Endometrial microvascular endothelial cells (primary cell): ENCODE data around the gene PROK1. TPM values are rescaled to one million over a fixed set of nuclear protein-coding genes. Genes with fewer than 3 reads are reported as not detected.
"Not testable (repeated sequence)": the region's sequence is repeated elsewhere in the genome, so short reads cannot be mapped to it uniquely, and the experiment has no call there.

Experiments
- in situ Hi-C: cut with HindIII; loops from 2 replicates; pipeline ENCODE4 v1.10.0; 2017; ENCODE audit warnings: low sequenced_read_pairs, low pct_unique_long_range_greater_than_20kb; ENCODE audit errors: inconsistent ontology term
- total RNA-seq: library from RNA; depleted of rRNA; stranded (reverse); fragments of >200 nt; gene quantifications from one replicate; pipeline ENCODE4 v1.2.3, GENCODE V29; 2015; ENCODE audit errors: inconsistent ontology term

Gene PROK1
- total RNA-seq: not detected

DNA sequence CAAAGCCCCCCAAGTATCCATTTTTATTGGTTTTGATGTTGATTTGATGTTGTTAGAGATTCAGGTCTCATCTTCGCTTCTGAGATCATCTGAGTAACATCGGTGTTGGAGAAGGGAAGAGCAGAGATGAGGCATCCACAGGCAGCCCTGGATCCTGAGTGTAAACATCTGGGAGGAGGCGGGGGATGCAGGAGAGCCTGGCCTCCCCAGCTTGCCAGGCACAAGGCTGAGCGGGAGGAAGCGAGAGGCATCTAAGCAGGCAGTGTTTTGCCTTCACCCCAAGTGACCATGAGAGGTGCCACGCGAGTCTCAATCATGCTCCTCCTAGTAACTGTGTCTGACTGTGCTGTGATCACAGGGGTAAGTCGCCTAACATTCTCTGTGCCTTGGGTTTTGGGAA is at the start of gene PROK1:
Gene PROK1 (plus strand): TSS at position 221 of the 400 bp plus-strand sequence. CDS start 68 bp downstream, at position 289.
- in situ Hi-C loops: no loop called here

DNA sequence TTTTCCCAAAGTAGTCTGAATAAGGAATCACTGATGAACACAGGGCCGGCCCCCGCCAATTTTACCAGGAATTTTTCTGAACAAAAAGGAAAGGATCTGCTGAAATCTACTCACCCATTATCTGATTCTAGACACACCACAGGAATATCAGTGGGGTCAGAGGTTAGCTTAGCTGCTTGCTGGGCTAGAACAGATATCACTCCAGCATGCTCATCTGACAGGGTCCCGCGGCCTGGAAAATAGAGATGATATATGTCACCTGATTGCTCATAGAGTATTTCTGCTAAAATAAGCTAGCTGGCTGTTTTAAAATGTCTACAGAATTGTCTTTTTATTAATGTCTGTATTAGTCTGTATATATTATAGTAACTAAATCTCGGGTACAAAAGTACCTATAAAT is 47.1 kb upstream of the PROK1 start:
- in situ Hi-C loops: no loop called here

GRCh38 chr1:110404401-110404800 is 46.5 kb upstream of the PROK1 start:
- in situ Hi-C loops: no loop called here

DNA sequence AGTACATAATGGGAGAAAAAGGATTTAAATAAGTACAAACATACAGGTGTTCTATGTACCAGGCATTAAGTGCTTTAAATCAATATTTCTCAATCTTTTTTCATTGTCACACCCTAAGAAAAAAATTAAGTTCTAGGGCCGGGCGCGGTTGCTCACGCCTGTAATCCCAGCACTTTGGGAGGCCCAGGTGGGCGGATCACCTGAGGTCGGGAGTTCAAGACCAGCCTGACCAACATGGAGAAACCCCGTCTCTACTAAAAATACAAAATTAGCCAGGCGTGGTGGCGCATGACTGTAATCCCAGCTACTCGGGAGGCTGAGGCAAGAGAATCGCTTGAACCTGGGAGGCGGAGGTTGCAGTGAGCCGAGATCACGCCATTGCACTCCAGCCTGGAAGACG is 44.5 kb upstream of the PROK1 start:
- in situ Hi-C loops: not testable (repeated sequence)

DNA sequence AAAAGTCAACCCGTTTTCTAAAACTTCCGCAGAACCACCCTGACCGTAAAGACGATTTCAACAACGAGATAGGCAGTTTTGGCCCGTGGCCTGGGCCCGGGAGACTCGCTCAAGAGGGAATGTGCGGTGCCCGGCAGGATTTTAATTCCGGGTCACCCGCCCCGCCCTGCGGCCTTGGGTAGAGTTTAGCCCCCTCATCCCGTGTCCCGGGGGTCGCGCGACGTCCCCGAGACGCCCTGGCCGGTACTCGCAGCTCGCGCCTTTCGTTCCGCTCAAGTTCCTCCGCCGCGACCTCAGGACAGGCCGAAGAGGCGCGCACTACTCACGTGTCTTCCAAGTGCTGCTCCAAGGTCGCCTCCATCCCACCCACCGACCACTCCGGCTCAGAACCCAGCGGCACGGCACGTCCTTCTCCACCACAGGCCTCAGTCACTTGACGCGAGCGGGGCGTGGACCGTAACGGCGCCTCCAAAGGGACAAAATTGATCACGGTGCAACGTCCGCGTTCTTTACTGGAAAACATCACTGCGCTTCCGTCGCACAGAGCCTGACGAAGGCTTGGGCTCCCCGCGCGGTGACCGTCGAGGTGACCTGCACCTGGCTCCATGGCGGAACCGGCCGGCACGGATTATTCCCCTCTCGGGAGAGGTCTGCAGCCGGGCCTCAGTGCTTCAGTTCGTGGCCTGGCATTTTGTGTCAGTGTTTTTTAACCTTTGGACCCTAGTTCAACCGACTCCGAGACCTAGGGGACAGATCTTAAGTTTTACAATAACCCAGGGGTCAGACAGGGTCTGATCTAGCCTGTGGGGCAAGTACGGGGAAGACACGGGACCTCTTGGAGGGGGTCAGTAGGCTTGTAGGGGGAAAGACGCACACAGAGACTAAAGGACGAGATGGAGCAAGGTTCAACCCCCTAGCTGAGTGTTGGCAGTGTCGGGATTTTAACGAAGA is 43.4 kb upstream of the PROK1 start, which contains the start of gene LAMTOR5:
Gene LAMTOR5 (minus strand): TSS at position 435 of the 951 bp plus-strand sequence. CDS start 74 bp downstream, at position 361.
- in situ Hi-C loops: no loop called here

GRCh38 chr1:110408488-110408887 is 42.5 kb upstream of the PROK1 start:
- in situ Hi-C loops: no loop called here

GRCh38 chr1:110409316-110409715 is 41.6 kb upstream of the PROK1 start:
- in situ Hi-C loops: no loop called here

DNA sequence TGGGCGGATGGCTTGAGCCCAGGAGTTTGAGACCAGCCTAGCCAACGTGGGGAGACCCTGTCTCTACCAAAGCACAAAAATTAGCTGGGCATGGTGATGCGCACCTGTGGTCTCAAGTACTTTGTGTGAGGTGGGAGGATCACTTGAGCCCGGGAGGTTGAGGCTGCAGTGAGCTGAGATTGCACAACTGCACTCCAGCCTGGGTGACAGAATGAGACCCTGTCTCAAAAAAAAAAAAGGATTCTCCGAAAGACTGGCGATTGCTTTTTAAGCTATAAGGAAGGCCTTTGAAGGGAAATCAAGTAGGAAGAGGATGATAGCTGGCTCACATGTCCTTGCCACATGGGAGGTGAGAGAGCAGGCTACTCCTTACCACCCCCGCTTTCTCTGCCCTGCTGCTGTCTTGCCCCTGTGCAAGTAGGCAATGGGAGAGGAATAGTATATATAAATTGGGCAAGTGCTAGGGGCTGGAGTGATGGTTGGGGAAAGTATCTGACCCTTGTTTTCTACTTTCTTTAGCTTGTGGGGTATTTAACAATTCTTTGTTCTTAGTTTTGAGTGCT is 39.7 kb upstream of the PROK1 start:
- in situ Hi-C loops: no loop called here

- in situ Hi-C loops: no loop called here
These were observed 38.4 kb upstream of the PROK1 start for GRCh38 chr1:110412576-110412975.

DNA sequence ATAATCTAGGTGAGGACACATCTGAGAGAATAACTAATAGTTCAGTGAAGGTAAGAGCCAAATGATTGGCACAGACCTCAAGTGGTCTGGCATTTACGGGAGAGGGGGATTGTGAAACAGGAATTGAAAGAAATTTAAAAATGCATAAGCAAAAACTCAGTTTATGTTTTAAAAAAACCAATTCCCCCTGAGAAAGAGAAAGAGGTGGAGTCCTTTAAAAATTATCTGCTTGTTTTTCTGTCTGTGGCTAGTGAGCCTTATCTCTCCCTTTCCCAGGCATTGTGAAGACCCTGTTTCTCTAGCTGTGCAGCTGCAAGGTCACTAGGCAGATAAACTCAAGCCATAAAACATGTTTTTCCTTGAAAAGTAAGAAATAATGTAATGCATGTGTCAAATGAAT is 37.9 kb upstream of the PROK1 start:
- in situ Hi-C loops: not testable (repeated sequence)

- in situ Hi-C loops: no loop called here
These were observed 32.2 kb upstream of the PROK1 start for GRCh38 chr1:110418729-110419128.

DNA sequence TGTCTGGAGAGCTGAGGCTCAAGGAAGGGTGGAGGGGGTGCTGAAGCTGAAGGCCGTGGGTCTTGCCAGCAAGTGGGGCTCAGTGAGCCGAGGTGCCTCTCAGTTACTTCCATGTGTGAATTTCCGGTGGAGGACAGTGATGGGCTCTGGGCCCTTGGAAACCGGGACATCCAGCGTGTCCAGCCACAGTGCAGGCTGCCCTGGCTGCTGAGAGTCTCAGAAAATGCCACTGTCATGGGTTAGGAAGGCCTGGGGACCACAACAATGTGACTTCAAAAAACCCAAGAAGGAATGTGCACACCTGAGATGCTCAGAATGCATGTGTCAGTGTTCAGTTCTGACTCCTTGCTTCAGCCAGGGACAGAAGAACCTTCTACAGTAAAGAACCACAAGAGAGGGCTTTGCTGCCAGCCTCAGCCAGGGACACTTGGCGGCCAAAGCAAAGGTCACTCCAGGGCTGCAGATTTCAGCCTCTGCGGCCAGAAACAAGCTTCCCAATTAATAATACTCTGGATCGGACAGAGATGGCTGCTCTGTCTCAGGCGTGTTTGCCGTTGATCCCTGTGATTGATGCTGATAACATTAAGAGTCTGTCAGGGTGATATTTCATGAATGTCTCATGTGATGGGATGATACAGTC is 30.8 kb upstream of the PROK1 start:
- in situ Hi-C loops: no loop called here

DNA sequence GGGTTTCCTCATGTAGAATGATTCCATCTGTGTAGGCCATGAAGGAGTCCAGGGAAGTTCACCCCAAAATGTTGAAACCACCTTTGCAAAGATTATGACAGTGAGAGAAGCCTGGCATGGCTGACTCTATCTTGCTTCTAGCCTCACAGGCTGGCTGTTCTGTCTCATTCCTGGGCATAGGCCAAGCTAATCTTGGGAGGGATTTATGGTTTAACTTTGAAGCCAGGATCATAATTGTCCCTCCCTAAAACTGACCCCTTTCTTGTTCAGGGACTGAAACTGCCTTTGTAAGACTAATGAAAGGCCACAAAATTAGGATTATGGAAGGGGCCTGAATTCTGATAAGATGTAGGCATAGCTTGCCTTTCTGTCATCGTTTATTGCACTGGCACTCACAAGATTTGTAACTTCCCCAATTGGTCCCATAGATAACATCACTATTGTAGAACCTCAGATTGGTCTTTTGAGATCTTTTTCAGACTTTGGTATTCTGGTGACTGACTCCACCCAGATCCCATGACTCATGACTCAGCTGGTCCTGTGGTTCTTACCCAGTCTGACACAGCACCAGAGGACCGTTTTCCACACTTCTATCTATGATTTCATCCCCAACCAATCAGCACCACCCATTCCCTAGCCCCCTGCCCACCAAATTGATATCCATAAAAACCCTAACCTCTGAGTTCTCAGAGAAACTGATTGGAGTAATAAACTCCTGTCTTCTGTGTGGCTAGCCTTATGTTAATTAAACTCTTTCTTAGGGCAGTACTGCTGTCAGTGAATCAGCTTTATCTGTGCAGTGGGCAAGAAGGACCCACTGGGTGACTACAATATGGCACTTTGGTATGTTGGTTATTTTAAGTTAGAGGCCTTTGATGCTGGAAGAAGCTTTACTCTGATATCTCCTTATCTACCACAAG is 29.8 kb upstream of the PROK1 start:
- in situ Hi-C loops: no loop called here

GRCh38 chr1:110424699-110425611 is 26.0 kb upstream of the PROK1 start:
- in situ Hi-C loops: no loop called here

DNA sequence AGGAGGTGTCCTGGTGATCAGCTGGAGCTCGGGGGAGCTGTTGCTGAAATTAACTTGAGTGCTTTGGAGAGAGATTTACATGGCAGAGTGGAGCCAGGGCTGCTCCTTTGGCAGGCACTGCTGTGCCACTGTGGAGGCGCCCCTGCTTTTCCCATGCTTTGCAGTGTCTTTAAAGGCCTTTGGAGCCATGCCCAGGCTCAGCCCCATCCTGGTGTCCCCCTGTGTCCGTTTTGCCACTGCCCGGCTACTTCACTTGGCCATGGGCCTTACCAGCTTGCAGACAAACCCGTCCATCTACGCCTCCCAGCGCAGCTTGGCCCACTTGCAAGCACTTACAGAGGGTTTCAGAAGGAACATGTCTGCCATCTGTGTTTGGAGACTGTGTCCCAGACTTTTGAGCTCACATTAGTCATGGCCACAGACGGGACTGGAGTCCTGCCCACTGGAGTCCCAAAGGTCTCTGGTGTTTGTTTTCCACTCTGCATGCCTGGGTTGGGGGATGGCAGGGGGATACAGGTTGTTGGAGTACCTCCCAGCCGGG is 25.3 kb upstream of the PROK1 start:
- in situ Hi-C loops: no loop called here

DNA sequence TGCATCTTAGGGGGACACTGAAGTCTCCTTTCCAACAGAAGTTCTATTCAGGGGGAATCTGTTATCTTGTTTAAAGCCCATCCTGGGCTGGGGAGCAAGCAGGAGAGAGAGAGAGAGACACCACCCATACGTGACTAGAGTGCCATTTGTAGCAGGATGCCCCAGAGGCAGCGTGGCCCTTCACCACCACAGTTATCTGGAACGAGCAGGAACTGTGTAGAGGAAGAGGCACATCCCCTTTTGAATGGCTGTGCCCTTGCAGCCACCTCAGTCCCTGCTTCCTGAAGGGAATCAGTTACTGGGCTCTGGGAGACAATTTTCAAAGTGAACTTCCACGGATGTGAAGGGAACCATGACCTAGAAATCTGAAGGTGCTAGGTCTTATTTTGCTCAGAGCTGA is 24.1 kb upstream of the PROK1 start:
- in situ Hi-C loops: no loop called here

DNA sequence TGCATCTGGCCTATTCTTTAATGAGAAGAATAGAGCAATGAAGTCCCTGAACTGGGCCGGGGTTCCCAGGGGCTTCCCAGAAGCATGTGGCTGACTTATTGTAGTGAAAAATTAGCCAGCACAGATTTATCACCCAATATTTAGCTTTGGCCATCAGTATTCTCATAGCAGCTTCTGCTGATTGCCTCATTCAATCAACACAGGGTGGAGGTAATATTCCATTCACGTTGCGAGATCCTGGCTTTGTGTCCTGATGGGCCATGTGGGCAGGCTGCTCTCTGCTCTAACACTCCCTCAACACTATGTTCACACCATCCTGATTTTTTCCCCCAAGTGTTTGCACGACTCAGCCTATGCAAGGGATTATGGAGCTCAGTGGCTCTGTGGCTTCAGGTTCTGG is 22.0 kb upstream of the PROK1 start:
- in situ Hi-C loops: no loop called here

- in situ Hi-C loops: no loop called here
These were observed 20.6 kb upstream of the PROK1 start for GRCh38 chr1:110430366-110430765.
